IPS-15b (cell line): ENCODE results near the gene PANK4.
"Not testable (repeated sequence)": the region's sequence is repeated elsewhere in the genome, so short reads cannot be mapped to it uniquely, and the experiment has no call there.

ENCODE experiments used
- H3K27me3 ChIP-seq: one replicate; pipeline ENCODE4 v1.6.1; 2013; ENCODE audit warnings: low read length; ENCODE audit not compliant: control insufficient read depth, insufficient read depth
- H3K36me3 ChIP-seq: one replicate; pipeline ENCODE4 v1.6.1; 2013; ENCODE audit warnings: low read length; ENCODE audit not compliant: control insufficient read depth, insufficient read depth
- H3K4me1 ChIP-seq: one replicate; pipeline ENCODE4 v1.6.1; 2013; ENCODE audit warnings: mild to moderate bottlenecking, low read length; ENCODE audit not compliant: control insufficient read depth, insufficient read depth
- H3K4me3 ChIP-seq: one replicate; pipeline ENCODE4 v1.5.1; 2013; ENCODE audit warnings: low read depth, low read length
- H3K9ac ChIP-seq: one replicate; pipeline ENCODE4 v1.6.1; 2013; ENCODE audit warnings: low read depth, mild to moderate bottlenecking, low read length
- H3K9me3 ChIP-seq: one replicate; pipeline ENCODE4 v1.6.1; 2013; ENCODE audit warnings: mild to moderate bottlenecking, low read length; ENCODE audit not compliant: control insufficient read depth, insufficient read depth

Gene PANK4

DNA sequence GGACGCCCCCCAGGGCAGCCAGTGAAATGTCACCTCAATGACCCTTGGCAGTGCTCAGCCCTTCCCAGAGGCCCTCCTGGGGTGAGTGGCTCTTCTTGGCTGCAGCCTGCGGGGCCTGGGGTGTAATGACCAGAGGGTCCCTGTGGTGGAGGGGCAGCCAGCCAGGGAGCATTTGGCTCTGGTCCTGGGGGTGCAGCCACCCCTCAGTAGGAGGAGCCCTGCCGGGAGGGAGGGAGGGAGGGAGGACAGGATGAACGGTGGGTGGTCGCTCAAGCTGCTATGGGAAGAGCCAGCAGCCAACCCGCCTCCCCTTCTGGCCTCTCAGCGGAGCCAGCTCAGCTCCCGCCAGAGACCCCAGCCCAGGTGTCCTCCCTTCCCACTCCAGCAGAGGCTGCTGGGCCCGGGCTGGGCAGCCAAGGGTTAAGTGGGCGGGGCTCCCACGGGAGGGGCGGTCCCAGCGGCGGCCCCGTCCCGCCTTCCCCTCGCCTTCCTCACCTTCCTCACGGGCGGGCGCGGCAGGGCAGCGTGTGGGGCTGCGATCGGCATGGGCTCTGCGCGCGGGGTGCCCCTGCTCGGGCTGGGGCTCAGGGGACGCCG lies 59.3 kb downstream of the PANK4 start:
- no peaks in the 10 kb centered on the region for H3K27me3 ChIP-seq
- H3K9ac ChIP-seq: no peak overlapping the region
- H3K9me3 ChIP-seq: no peaks in the 10 kb centered on the region
- H3K36me3 ChIP-seq: no peaks in the 10 kb centered on the region
- no peak overlapping the region for H3K4me3 ChIP-seq
- no peaks in the 10 kb centered on the region for H3K4me1 ChIP-seq

DNA sequence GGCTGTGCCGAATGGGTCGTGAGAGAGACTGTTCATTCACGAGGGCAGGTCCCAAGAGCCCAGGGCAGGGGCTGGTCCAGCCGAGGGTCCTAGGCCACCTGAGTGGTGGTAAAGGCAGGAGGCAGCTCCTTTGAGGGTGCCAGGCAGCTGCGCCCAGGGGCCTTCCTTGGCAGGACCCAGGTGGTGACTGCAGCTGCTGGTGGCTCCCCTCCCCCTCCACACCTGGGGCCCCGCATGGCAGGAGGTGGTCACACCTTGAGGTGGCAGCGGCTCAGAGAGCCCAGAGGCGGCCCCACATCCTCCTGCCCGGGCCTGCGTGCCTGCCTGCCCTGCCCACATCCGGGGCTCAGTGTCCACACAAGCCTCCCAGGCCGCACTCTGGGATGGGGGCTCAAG lies 60.1 kb downstream of the PANK4 start:
- Histone ChIP-seq H3K9ac (no peak overlapping the region), H3K27me3 (no peaks in the 10 kb centered on the region), H3K36me3 (no peaks in the 10 kb centered on the region), H3K9me3 (no peaks in the 10 kb centered on the region), H3K4me3 (no peak overlapping the region), H3K4me1 (no peaks in the 10 kb centered on the region)

DNA sequence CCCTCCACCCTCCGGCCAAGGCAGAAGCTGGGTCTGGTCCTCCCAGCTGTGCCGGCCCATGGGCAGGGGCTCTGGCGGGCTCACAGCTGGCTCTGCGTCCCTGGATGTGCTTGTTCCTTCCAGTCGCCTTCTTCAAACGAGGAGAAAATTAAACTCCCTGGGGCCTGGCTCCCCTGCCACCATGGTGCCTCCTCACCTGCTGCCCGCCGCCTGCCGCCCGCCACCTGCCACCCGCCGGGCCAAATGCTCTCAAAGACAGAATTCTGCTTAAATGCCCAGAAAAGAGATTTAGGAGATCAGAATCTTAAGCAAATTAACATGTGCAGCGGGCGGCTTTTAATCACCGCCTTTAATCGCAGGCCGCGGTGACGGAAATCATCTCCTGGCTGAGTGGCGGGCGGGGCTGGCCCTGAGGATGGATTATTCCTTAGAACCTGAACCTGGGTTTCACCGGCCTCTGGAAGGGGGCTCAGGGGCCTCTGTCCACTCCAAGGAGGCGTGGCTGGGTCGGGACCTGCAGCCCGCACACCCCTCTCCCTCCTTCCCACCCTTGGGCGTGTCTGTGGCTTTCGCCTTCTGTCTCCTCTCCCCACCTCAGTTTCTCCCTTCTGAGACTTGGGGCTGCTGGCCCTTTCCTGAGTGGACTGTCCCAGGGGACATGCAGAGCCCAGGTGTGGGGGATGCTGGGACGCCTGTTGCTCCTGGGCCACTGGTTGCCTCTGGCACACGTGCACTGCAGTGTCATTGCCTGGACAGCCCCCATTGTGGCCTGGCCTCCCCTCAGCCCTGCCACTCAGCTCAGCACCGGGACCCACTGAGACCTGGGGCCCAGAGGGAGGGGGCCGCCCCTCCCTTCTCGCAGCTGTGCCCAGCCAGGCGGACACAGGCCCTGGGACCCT lies 60.8 kb downstream of the PANK4 start:
- no peak overlapping the region for H3K4me3 ChIP-seq
- no peaks in the 10 kb centered on the region for H3K27me3 ChIP-seq
- H3K9ac ChIP-seq: no peak overlapping the region
- H3K36me3 ChIP-seq: no peaks in the 10 kb centered on the region
- no peaks in the 10 kb centered on the region for H3K9me3 ChIP-seq
- H3K4me1 ChIP-seq: no peaks in the 10 kb centered on the region

DNA sequence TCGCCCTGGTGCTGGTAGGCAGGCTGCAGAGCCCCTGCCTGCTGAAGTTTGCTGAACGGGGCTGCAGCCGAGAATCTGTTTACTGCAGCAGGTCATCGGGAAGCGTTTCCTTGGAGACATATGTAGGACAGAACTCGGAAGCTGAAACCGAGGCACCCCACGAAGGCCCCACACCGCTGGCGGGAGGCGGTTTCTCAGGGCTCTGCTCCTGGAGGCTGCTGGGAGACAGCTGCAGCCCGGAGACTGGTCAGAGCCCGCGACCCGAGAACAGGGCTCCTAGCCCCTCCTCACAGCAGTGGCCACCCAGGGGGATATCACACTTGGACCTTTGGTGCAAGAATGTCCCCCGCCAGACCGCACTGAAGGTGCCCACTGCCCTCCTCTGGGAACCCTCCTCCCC lies 63.0 kb downstream of the PANK4 start:
- H3K4me3 ChIP-seq: no peak overlapping the region
- H3K9ac ChIP-seq: no peak overlapping the region
- H3K27me3 ChIP-seq: no peaks in the 10 kb centered on the region
- no peaks in the 10 kb centered on the region for H3K9me3 ChIP-seq
- H3K4me1 ChIP-seq: no peaks in the 10 kb centered on the region
- H3K36me3 ChIP-seq: no peaks in the 10 kb centered on the region

DNA sequence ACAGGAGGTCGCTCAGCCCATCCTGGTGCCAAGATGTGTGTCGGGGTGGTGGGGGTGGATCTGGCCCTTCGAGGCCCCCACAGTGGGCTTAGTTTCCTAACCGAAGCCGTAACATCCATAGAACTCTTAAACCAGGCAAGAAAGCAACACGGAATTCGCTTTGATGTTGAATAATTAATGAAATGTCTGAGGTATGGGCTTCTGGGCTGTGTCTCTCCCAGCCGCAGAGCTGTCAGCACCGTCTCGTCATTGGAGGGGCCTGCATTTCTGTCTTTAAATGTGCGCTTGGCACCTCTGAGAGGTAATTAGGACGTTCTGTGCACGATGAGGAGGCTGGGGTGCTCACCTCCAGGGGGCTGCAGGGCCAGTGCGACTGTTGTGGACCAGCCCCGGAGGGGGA lies 63.6 kb downstream of the PANK4 start:
- H3K27me3 ChIP-seq: no peaks in the 10 kb centered on the region
- H3K36me3 ChIP-seq: no peaks in the 10 kb centered on the region
- no peaks in the 10 kb centered on the region for H3K9me3 ChIP-seq
- H3K4me3 ChIP-seq: no peak overlapping the region
- H3K4me1 ChIP-seq: no peaks in the 10 kb centered on the region
- no peak overlapping the region for H3K9ac ChIP-seq

DNA sequence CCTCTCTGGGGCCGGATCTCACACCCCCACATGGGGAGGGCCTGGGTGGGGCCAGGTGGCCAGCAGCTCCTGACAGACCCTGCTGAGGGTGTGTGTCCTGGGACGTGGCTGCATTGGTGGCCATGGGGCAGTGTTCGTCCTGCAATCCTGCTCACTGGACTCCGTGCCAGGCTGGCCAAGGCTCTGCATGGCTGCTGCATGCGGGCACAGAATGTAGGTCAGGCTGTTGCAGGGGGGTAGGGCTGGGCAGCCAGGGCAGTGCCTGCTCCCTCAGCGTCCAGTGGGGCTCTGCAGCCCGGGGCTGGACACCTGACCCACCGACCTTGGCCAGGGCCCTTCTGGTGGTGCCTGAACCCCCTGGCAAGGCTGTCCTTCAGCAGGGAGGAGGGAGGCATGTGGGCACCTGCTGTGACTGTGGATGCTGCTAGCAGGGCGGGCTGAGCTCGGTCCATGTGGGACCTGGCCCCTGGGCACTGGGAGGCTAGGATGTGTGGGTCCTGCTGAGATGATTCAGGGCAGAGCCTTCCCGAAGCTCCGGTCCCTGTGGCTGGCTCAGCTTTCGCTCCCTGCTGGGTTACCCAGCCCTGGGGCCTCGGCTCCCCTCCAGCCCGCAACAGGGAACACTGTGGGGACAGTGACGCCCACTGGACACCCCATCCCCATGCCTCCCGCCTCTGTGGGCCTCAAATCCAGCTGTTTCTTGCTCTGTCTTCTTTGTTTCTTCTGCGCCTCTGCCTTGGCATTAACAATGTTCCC lies 65.2 kb downstream of the PANK4 start:
- no peaks in the 10 kb centered on the region for H3K27me3 ChIP-seq
- no peak overlapping the region for H3K9ac ChIP-seq
- H3K9me3 ChIP-seq: no peaks in the 10 kb centered on the region
- H3K36me3 ChIP-seq: no peaks in the 10 kb centered on the region
- no peak overlapping the region for H3K4me3 ChIP-seq
- H3K4me1 ChIP-seq: no peaks in the 10 kb centered on the region

DNA sequence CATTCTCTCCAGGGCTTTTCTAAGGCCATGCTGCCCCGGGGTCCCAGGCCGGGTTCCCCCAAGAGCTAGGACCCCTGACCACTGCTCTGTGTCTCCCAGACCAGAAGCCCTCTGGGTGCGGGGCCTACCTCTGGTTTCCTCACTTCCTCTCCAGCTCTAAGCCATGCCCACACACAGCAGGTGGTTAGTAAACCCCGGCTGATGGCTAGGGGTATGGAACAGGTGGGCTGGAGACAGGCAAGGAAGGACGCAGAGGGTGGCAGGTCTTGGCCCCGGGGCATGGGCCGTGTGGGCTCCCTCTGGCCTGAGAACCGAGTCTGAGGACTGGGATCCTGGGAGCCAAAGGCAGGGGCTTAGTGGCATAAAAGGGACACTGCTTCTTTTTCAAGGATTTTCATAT lies 66.2 kb downstream of the PANK4 start:
- Histone ChIP-seq H3K4me1 (no peaks in the 10 kb centered on the region), H3K27me3 (no peaks in the 10 kb centered on the region), H3K4me3 (no peak overlapping the region), H3K9ac (no peak overlapping the region), H3K36me3 (no peaks in the 10 kb centered on the region), H3K9me3 (no peaks in the 10 kb centered on the region)

DNA sequence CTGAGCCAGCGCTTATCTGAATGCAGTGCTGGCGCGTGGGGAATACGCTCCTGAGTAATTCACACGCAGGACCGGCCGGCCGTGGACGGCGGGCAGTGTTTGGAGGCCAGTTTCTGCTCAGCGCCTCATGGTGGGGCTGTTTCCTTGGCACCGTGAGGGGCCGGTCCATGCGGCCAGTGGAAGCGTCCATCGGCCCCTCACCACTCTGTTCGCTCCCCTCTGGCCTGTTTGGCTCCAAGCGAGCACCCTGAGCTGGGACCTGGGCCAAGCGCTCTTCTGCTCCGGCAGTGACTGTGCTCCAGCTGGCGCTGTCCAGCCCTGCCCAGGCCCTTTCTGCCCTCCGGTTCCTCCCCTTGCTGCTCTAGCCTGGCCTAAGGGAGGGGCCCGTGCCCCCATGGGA lies 66.6 kb downstream of the PANK4 start:
- Histone ChIP-seq H3K9ac (no peak overlapping the region), H3K27me3 (no peaks in the 10 kb centered on the region), H3K9me3 (no peaks in the 10 kb centered on the region), H3K36me3 (no peaks in the 10 kb centered on the region), H3K4me1 (no peaks in the 10 kb centered on the region), H3K4me3 (no peak overlapping the region)

DNA sequence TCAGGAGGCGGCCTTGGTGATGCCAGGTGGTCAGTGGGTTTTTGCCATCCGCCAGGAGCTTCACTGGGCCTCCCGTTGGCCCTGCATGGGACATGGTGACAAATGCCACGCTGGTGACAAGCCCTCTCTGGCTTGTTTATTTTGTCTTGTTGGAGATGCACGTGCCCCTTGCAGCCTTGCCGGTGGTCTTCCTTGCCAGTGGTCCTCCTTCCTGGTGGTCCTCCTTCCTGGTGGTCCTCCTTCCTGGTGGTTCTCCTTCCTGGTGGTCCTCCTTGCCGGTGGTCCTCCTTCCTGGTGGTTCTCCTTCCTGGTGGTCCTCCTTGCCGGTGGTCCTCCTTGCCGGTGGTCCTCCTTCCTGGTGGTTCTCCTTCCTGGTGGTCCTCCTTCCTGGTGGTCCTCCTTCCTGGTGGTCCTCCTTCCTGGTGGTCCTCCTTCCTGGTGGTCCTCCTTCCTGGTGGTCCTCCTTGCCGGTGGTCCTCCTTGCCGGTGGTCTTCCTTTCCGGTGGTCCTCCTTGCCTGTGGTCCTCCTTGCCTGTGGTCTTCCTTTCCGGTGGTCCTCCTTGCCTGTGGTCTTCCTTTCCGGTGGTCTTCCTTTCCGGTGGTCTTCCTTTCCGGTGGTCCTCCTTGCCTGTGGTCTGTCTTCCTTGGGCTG lies 67.2 kb downstream of the PANK4 start:
- H3K4me3 ChIP-seq, H3K4me1 ChIP-seq, H3K9me3 ChIP-seq, H3K9ac ChIP-seq, H3K36me3 ChIP-seq, H3K27me3 ChIP-seq: not testable (repeated sequence)

DNA sequence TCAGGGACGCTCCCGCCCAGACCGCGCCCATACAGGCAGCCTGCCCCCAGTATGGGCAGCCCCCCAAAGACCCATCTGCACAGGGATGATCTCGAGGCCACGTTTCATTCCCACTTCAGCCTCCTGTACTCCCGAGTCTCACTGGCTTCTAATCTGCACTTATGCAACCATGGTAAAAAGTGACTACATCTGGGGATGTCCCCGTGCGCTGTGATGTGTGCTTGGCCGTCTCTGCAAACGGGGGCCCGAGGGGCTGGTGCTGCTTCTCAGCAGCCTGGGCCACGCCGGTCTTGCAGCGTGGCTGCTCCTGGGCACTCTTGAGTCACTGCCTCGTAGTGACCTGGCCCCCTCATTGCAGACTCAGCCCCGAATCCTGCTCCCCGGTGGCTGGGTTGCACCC lies 67.7 kb downstream of the PANK4 start:
- no peak overlapping the region for H3K4me3 ChIP-seq
- no peaks in the 10 kb centered on the region for H3K27me3 ChIP-seq
- H3K9ac ChIP-seq: no peak overlapping the region
- H3K36me3 ChIP-seq: no peaks in the 10 kb centered on the region
- no peaks in the 10 kb centered on the region for H3K9me3 ChIP-seq
- no peaks in the 10 kb centered on the region for H3K4me1 ChIP-seq
